Astrocyte (in vitro differentiated cells and primary cell): ENCODE measurements around the gene DIAPH1.

Source experiments
- EZH2 ChIP-seq: IDR thresholded peaks from 2 replicates; pipeline ENCODE4 v1.6.1; 2012; ENCODE audit warnings: mild to moderate bottlenecking, low read length, inconsistent platforms; ENCODE audit not compliant: insufficient read depth
- TF ChIP-seq, protein P1 (sequence below): IDR thresholded peaks from 2 replicates; pipeline ENCODE4 v1.5.1; 2011; ENCODE audit warnings: low read depth, mild to moderate bottlenecking, inconsistent platforms, low read length, moderate library complexity; ENCODE audit not compliant: insufficient read depth

DNA sequence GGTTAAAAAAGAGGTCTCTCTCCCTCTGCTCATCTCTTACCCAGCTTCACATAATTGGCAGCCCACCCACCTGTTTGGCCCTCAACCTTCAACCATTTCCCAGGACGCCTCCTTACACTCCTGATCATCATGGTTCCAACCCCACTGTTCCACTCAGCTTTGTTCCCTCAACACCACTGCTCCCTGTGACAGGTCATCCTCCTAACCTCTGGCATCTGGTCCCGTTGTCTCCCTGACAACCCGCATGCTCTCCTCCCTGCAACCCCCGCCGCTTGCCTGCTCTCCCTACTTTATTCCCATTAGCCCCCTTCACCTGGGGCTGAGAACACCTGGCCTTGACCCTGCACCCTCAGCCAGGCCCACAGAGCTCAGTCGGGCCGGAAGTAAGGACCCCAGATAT is 117.0 kb downstream of the DIAPH1 start:
- TF ChIP-seq, protein P1, sequence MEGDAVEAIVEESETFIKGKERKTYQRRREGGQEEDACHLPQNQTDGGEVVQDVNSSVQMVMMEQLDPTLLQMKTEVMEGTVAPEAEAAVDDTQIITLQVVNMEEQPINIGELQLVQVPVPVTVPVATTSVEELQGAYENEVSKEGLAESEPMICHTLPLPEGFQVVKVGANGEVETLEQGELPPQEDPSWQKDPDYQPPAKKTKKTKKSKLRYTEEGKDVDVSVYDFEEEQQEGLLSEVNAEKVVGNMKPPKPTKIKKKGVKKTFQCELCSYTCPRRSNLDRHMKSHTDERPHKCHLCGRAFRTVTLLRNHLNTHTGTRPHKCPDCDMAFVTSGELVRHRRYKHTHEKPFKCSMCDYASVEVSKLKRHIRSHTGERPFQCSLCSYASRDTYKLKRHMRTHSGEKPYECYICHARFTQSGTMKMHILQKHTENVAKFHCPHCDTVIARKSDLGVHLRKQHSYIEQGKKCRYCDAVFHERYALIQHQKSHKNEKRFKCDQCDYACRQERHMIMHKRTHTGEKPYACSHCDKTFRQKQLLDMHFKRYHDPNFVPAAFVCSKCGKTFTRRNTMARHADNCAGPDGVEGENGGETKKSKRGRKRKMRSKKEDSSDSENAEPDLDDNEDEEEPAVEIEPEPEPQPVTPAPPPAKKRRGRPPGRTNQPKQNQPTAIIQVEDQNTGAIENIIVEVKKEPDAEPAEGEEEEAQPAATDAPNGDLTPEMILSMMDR: no peak
- TF ChIP-seq EZH2: no peak
